CMK (cell line): ENCODE results near the gene KLHDC4.
"Not testable (repeated sequence)": the region's sequence is repeated elsewhere in the genome, so short reads cannot be mapped to it uniquely, and the experiment has no call there.

Experiments used
- DNase-seq: peaks from one replicate; pipeline ENCODE4 v3.0.0-alpha.2; 2010; ENCODE audit warnings: low read depth

Gene KLHDC4

GRCh38 chr16:87684106-87684677 lies 81.6 kb downstream of the KLHDC4 start:
- no peak for DNase-seq

GRCh38 chr16:87682852-87683399 lies 82.9 kb downstream of the KLHDC4 start:
- DNase-seq = no peak

- no peak for DNase-seq
Observed at GRCh38 chr16:87681981-87682570, 83.7 kb downstream of the KLHDC4 start.

GRCh38 chr16:87681051-87681602 lies 84.7 kb downstream of the KLHDC4 start:
- not testable (repeated sequence) for DNase-seq

GRCh38 chr16:87680272-87680644 lies 85.5 kb downstream of the KLHDC4 start:
- no peak for DNase-seq

- DNase-seq = no peak
Observed at GRCh38 chr16:87679593-87680271, 86.1 kb downstream of the KLHDC4 start.

- no peak for DNase-seq
Observed at GRCh38 chr16:87678618-87679017, 87.2 kb downstream of the KLHDC4 start.

- no peak for DNase-seq
Observed at GRCh38 chr16:87677830-87678229, 88.0 kb downstream of the KLHDC4 start.

- DNase-seq = no peak
Observed at GRCh38 chr16:87675111-87675719, 90.6 kb downstream of the KLHDC4 start.

- DNase-seq = no peak
Observed at GRCh38 chr16:87674419-87674818, 91.4 kb downstream of the KLHDC4 start.

GRCh38 chr16:87671715-87672270 lies 94.0 kb downstream of the KLHDC4 start:
- DNase-seq = no peak

GRCh38 chr16:87671221-87671620 lies 94.6 kb downstream of the KLHDC4 start:
- no peak for DNase-seq

- DNase-seq = no peak
Observed at GRCh38 chr16:87669672-87670071, 96.1 kb downstream of the KLHDC4 start.

GRCh38 chr16:87667946-87668345 lies 97.8 kb downstream of the KLHDC4 start:
- no peak for DNase-seq

- no peak for DNase-seq
Observed at GRCh38 chr16:87667443-87667842, 98.3 kb downstream of the KLHDC4 start.

GRCh38 chr16:87666919-87667318 lies 98.9 kb downstream of the KLHDC4 start:
- no peak for DNase-seq

- no peak for DNase-seq
Observed at GRCh38 chr16:87665193-87665592, 100.6 kb downstream of the KLHDC4 start.

- DNase-seq = no peak
Observed at GRCh38 chr16:87664792-87665191, 101.0 kb downstream of the KLHDC4 start.

- DNase-seq = no peak
Observed at GRCh38 chr16:87662254-87663204, 103.3 kb downstream of the KLHDC4 start.

- DNase-seq = peak; percentile 49
Observed at GRCh38 chr16:87661561-87661960, 104.2 kb downstream of the KLHDC4 start.

GRCh38 chr16:87658564-87659225 lies 107.1 kb downstream of the KLHDC4 start:
- no peak for DNase-seq
